ENCODE results near the gene ADGRE1.
"Not testable (repeated sequence)": the region's sequence is repeated elsewhere in the genome, so short reads cannot be mapped to it uniquely, and the experiment has no call there.

ADGRE1 gene

DNA sequence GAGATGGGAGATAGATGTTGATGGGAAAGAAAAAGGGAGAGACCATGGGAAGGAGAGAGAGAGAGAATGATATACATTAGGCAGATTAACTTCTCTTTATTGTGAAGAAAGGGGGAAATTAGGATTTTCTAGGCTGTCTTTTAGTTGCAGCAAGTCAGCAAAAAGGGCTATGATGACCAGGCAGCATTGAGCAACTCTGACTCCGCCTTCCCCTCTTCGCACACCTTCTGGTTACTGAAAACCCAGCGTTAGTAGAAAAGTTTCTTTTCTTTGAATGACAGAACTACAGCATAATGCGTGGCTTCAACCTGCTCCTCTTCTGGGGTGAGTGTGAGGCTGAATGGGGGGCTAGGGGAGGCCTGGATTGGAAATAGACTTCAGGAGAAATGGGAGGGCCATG lies at the start of gene ADGRE1:
Gene ADGRE1 (plus strand): TSS at position 264 of the 400 bp plus-strand sequence. CDS start 30 bp downstream, at position 294.
- DNase-seq: no peak

DNA sequence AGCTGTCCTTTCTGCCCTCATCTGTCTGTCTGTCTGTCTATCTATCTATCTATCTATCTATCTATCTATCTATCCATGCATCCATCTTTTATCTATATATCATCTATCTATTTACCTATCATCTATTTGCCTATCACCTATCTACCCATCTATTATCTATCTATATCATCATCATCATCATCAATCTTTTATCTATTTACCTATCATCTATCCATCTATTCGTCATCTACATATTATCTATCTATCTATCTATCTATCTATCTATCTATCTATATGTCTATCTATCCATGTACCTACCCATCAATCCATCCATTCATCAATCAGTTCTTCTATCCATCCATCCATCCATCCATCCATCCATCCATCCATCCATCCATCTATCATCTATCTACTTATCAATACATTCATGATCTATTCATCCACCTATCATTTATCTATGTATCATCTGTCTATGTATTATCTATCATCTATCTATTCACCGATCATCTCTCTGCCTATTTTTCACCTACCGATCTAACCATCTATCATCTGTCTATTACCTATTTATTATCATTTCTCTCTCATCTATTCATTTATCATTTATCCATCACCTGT lies 49.2 kb upstream of the ADGRE1 start:
- no peak for DNase-seq

GRCh38 chr19:6842871-6843607 lies 44.3 kb upstream of the ADGRE1 start:
- no peak for DNase-seq

GRCh38 chr19:6847828-6848200 lies 39.6 kb upstream of the ADGRE1 start:
- no peak for DNase-seq

GRCh38 chr19:6848986-6849385 lies 38.4 kb upstream of the ADGRE1 start:
- no peak for DNase-seq

- no peak for DNase-seq
These were observed 37.5 kb upstream of the ADGRE1 start for GRCh38 chr19:6849876-6850275.

- DNase-seq: no peak
These were observed 36.0 kb upstream of the ADGRE1 start for GRCh38 chr19:6851359-6851758.

GRCh38 chr19:6852001-6852400 lies 35.4 kb upstream of the ADGRE1 start:
- DNase-seq: no peak

GRCh38 chr19:6853868-6854267 lies 33.5 kb upstream of the ADGRE1 start:
- DNase-seq: no peak

DNA sequence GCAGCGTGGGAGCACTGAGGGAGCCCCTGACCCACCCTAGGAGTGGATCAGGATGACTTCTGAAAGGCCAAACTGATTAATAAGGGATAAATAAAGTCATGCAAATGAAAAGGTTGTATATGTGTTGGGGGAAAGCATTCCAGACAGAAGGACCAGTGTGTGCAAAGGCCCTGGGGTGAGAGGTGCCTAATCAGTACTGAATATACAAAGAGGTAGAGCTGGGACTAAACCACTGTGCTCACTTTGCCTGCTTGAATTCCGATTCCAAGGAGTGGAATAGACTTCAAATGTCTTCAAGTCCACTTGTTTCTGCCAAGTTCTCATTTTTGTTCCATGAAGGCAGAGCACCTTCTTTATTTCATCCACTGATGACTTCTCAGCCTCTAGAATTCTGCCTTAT lies 32.6 kb upstream of the ADGRE1 start:
- DNase-seq: no peak

DNA sequence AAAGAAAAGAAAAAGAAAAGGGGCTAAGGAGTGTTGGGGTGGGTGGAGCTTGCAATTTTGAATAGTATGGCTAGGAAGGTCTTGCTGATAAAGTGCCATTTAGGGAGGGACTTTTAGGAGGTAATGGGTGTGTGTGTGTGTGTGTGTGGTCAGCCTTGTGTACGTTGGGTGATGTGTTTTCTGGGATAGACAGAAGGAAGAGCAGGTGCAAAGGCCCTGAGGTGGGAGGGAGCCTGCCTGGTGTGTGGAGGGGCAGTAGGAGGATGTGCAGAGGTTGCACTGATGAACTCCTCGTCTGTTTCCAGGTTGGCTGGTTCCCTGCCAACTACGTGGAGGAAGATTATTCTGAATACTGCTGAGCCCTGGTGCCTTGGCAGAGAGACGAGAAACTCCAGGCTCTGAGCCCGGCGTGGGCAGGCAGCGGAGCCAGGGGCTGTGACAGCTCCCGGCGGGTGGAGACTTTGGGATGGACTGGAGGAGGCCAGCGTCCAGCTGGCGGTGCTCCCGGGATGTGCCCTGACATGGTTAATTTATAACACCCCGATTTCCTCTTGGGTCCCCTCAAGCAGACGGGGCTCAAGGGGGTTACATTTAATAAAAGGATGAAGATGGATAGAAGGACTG lies 30.5 kb upstream of the ADGRE1 start:
- DNase-seq: peak in 13 of 56 donors; percentile 1 to 28 (median 14)

DNA sequence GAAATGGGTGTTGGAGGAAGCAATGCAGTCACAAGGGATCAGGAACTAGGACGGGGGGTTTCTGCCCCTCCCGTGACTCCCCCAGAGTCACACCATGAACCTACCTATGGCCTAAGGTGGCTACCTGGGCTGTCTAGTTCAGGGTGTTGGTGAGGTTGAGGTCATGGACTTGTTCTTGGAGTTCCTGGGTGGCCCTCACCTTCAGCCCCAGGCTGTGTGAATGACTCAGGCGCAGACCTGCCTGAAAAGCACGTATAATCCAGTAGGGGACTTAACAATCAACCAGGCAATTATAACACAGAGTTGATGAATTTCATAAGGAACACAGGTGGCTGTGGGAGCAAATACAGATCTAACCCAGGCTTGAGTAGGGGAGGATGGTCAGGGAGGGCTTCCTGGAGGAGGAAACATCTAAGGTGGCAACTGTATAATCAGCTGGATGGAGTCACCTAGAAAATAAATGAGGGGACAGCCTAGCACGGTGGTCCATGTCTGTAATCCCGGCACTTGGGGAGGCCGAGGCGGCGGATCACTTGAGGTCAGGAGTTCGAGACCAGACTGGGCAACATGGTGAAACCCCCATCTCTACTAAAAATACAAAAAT lies 25.6 kb upstream of the ADGRE1 start:
- no peak for DNase-seq

DNA sequence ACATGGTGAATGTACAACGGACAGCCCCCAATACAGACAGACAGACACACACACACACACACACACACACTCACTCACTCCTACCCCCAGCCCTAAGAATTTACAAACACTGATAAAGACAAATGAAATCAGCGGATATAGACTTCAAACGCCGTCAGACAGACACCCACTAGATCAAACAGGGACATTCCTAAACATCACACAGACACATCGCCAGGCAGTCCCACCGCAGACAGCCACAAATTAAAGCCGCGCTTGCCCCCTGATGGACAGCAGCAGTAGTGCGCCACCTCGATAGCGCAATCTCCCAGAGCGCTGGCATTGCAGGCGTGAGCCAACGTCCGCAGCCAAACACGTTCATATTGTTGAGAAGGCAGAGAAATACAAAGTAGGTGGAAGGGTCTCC lies 24.7 kb upstream of the ADGRE1 start:
- DNase-seq: peak in 47 of 56 donors; percentile 1 to 78 (median 39)

GRCh38 chr19:6864325-6864940 lies 22.9 kb upstream of the ADGRE1 start:
- DNase-seq: no peak

DNA sequence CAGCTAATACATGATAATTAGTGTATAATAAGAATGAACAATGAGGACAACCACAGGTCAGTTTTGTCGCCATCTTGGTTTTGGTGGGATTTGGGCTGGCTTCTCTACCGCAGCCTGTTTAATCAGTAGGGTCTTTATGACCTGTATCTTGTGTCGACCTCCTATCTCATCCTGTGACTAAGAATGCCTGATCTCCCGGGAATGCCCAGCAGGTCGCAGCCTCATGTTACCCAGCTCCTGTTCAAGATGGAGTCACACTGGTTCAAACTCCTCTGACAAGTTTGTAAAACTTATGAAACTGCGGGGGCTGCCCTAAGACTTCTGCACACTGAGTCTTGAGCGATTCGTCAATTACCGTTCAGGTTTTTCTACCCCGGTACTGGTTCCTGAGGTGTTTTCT lies 21.5 kb upstream of the ADGRE1 start:
- no peak for DNase-seq

DNA sequence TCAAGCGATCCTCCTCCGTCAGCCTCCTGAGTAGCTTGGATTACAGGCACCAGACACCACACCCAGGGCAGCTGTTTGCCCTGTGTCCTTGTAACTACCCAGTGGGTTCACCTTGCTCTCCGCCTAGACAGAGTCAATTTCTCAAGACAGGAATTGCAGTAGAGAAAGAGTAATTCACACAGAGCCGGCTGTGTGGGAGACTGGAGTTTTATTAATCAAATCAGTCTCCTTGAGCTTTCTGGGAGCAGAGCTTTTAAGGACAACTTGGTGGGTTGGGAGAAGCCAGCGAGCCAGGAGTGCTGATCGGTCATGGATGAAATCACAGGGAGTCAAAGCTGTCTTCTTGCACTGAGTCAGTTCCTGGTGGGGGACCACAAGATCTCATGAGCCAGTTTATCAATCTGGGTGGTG lies 20.6 kb upstream of the ADGRE1 start:
- no peak for DNase-seq

DNA sequence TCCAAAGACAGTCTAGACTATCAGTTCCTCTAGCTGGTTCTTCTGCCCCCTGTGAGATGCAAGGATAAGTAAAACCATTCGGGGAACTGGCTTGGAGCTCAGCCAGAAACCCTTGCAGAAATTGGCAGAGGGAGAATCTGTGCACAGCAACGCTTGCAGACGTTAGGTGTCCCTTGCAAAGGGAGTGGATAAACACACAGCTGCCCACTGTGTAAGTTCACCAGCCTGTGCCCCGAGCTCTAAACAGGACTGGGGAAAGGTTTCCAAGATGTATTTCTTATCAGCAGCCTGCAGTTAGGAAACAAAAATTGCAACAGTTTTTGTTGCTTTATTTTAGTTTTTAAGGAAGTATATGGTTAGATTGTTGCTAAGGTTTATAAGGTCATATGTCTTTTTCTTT lies 19.0 kb upstream of the ADGRE1 start:
- peak in 15 of 56 donors; percentile 1 to 34 (median 10) for DNase-seq

- not testable (repeated sequence) for DNase-seq
These were observed 18.1 kb upstream of the ADGRE1 start for GRCh38 chr19:6869151-6869882.

DNA sequence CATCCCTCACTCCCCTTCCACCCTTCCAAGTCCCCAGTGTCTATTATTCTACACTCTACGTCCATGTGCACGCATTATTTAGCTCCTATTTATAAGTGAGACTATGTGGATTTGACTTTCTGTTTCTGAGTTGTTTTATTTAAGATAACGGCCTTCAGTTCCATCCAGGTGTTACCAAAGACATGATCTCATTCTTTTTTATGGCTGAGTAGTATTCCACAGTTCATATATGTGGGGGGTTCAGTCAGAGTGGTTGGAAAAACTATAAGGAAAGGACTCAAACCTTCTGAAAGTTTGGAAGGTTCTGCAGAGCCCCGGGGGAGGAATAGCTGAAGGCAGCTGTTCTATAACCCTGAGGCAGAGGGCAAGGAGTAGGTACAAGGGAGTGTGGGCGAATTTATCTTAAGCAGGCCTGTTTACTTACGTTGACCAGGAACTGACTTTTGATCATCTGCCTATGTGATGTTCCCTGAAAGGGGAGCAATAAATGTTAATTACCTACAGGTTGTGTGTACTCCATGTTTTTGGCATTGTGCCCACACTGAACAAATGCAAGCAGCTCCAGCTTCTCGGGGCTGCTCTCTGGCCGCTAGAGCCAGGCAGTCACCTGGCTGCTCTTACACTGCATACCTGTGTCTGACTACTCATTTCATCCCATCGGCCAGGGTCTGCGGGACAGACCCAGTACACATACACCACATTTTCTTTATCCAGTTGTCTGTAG lies 13.5 kb upstream of the ADGRE1 start:
- DNase-seq: no peak

DNA sequence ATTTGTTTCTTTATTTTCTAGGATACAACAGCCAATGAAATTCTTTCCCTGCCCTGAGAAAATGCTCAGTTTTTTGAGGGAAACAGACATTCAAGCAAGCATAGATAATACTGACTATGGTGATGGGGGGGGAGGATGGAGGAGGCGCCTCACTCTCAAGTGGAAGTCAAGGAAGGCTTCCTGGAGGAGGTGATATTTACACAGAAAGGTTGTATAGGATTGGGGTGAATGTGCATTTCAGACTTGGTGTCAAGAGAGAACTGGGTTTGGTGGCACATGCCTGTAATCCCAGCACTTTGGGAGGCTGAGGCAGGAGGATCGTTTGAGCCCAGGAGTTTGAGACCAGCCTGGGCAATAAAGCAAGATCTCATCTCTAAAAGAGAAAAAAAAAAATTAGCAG lies 12.2 kb upstream of the ADGRE1 start:
- DNase-seq: no peak

Data from nucleus accumbens (tissue), 56 donors.